ENCODE results near the gene COL28A1.
"Not testable (repeated sequence)": the region's sequence is repeated elsewhere in the genome, so short reads cannot be mapped to it uniquely, and the experiment has no call there.

The COL28A1 gene

GRCh38 chr7:7478569-7478968 is 57.1 kb downstream of the COL28A1 start:
- no peak for TF ChIP-seq CTCF (IDR thresholded peaks at IDR 0.05; ENCODE audit: insufficient read depth, low read depth, low read length, missing control alignments)
- no peak overlapping the region for H3K4me3 ChIP-seq (ENCODE audit: low read depth, low read length)
- no peak for DNase-seq (ENCODE audit: low read depth)

DNA sequence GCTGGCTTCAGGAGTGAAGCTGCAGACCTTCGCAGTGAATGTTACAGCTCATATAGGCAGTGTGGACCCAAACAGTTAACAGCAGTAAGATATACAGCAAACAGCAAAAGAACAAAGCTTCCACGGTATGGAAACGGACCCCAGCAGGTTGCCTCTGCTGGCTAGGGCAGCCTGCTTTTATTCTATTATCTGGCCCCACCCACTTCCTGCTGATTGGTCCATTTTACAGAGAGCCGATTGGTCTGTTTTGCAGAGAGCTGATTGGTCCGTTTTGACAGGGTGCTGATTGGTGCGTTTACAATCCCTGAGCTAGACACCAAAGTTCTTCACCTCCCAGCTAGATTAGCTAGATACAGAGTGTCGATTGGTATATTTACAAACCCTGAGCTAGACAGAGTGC is 58.0 kb downstream of the COL28A1 start:
- DNase-seq (ENCODE audit: low read depth); H3K4me3 ChIP-seq (ENCODE audit: low read depth, low read length): not testable (repeated sequence)

- TF ChIP-seq CTCF (IDR thresholded peaks at IDR 0.05; ENCODE audit: insufficient read depth, low read depth, low read length, missing control alignments) = no peak
- H3K4me3 ChIP-seq (ENCODE audit: low read depth, low read length) = no peak overlapping the region
Measured at GRCh38 chr7:7476381-7476780, 59.3 kb downstream of the COL28A1 start.

GRCh38 chr7:7475601-7476000 is 60.1 kb downstream of the COL28A1 start:
- no peak for DNase-seq (ENCODE audit: low read depth)
- no peak for TF ChIP-seq CTCF (IDR thresholded peaks at IDR 0.05; ENCODE audit: insufficient read depth, low read depth, low read length, missing control alignments)
- H3K4me3 ChIP-seq (ENCODE audit: low read depth, low read length) = no peak overlapping the region

More at GRCh38 chr7:7476381-7476780, 59.3 kb downstream of the COL28A1 start:
- DNase-seq (ENCODE audit: low read depth) = no peak

- TF ChIP-seq CTCF (IDR thresholded peaks at IDR 0.05; ENCODE audit: insufficient read depth, low read depth, low read length, missing control alignments) = no peak
- H3K4me3 ChIP-seq (ENCODE audit: low read depth, low read length) = no peak overlapping the region
- no peak for DNase-seq (ENCODE audit: low read depth)
Measured at GRCh38 chr7:7474436-7474835, 61.2 kb downstream of the COL28A1 start.

DNA sequence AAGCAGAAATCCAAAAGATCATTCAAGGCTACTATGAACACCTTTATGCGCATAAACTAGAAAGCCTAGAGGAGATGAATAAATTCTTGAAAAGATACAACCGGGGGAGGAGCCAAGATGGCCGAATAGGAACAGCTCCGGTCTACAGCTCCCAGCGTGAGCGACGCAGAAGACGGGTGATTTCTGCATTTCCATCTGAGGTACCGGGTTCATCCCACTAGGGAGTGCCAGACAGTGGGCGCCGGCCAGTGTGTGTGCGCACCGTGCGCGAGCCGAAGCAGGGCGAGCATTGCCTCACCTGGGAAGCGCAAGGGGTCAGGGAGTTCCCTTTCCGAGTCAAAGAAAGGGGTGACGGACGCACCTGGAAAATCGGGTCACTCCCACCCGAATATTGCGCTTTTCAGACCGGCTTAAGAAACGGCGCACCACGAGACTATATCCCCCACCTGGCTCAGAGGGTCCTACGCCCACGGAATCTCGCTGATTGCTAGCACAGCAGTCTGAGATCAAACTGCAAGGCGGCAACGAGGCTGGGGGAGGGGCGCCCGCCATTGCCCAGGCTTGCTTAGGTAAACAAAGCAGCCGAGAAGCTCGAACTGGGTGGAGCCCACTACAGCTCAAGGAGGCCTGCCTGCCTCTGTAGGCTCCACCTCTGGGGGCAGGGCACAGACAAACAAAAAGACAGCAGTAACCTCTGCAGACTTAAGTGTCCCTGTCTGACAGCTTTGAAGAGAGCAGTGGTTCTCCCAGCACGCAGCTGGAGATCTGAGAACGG is 70.5 kb downstream of the COL28A1 start:
- not testable (repeated sequence) for DNase-seq (ENCODE audit: low read depth); H3K4me3 ChIP-seq (ENCODE audit: low read depth, low read length)

GRCh38 chr7:7454000-7454399 is 81.7 kb downstream of the COL28A1 start:
- no peak for TF ChIP-seq CTCF (IDR thresholded peaks at IDR 0.05; ENCODE audit: insufficient read depth, low read depth, low read length, missing control alignments)
- no peak overlapping the region for H3K4me3 ChIP-seq (ENCODE audit: low read depth, low read length)
- DNase-seq (ENCODE audit: low read depth) = no peak

- H3K4me3 ChIP-seq (ENCODE audit: low read depth, low read length) = no peak overlapping the region
- no peak for TF ChIP-seq CTCF (IDR thresholded peaks at IDR 0.05; ENCODE audit: insufficient read depth, low read depth, low read length, missing control alignments)
- DNase-seq (ENCODE audit: low read depth) = no peak
Measured at GRCh38 chr7:7452652-7453051, 83.0 kb downstream of the COL28A1 start.
